ENCODE data around the gene LRRC36. TPM values are rescaled to one million over a fixed set of nuclear protein-coding genes. Genes with fewer than 3 reads are reported as not detected.
A peak's percentile ranks its signal among the peaks of the same experiment; 100 is the strongest.

The LRRC36 gene
- total and polyA plus RNA-seq, 2 of the 13 experiments (the other 11 are each of a cell fraction or from before 2014, with no cell fraction given): 0.12 to 0.15 TPM

GRCh38 chr16:67430977-67431774 lies 104.6 kb downstream of the LRRC36 start, which contains the start of gene HSD11B2 (continued):
- TF ChIP-seq NFAT5 (CRISPR knock-in tag; IDR thresholded peaks at IDR 0.05) (peak; percentile 43; the same call in 1 of the 2 replicates), ARID4A (CRISPR knock-in tag; IDR thresholded peaks at IDR 0.05; ENCODE audit: borderline replicate concordance) (0 out of 2 replicates have a peak, but pooled peaks have one; percentile 13), IRX3 (CRISPR knock-in tag; IDR thresholded peaks at IDR 0.05; ENCODE audit: borderline replicate concordance, low read depth) (no peak), ZNF619 (CRISPR knock-in tag; IDR thresholded peaks at IDR 0.05) (0 out of 2 replicates have a peak, but pooled peaks have one; percentile 40), ELF3 (CRISPR knock-in tag; IDR thresholded peaks at IDR 0.05) (no peak), KAT7 (CRISPR knock-in tag; IDR thresholded peaks at IDR 0.05; ENCODE audit: borderline replicate concordance) (no peak), ZBTB20 (CRISPR knock-in tag; IDR thresholded peaks at IDR 0.05; ENCODE audit: borderline replicate concordance, low read depth) (no peak), ZNF282 (IDR thresholded peaks at IDR 0.05; ENCODE audit: partially characterized antibody) (no peak), ZBTB49 (CRISPR knock-in tag; IDR thresholded peaks at IDR 0.05; ENCODE audit: borderline replicate concordance) (no peak), ZXDC (CRISPR knock-in tag; IDR thresholded peaks at IDR 0.05) (0 out of 2 replicates have a peak, but pooled peaks have one; percentile 52), CENPBD1 (CRISPR knock-in tag; IDR thresholded peaks at IDR 0.05; ENCODE audit: borderline replicate concordance, low read depth) (0 out of 2 replicates have a peak, but pooled peaks have one; percentile 11), ZFY (CRISPR knock-in tag; IDR thresholded peaks at IDR 0.05) (peak; percentile 70; the same call in 1 of the 2 replicates)
